GM12878 (cell line): ENCODE measurements around the gene NR1I2.

Experiments
- CHD1 ChIP-seq: IDR thresholded peaks from 2 replicates; pipeline ENCODE4 v1.6.1; 2012; ENCODE audit warnings: low read depth, low read length, improper control_type of control experiment
- DPF2 ChIP-seq: fragments of 450-650 bp; IDR thresholded peaks from 2 replicates; pipeline ENCODE4 v1.6.1; 2017; ENCODE audit warnings: mild to moderate bottlenecking
- EZH2 ChIP-seq: IDR thresholded peaks from 2 replicates; pipeline ENCODE4 v1.6.1; 2012; ENCODE audit warnings: low read depth, mild to moderate bottlenecking, control low read depth, inconsistent platforms, low read length, borderline replicate concordance; ENCODE audit not compliant: control insufficient read depth
- FOS ChIP-seq: IDR thresholded peaks from 3 replicates; pipeline ENCODE4 v1.6.1; 2011; ENCODE audit warnings: borderline replicate concordance; ENCODE audit not compliant: insufficient read length; ENCODE audit errors: extremely low read depth
- HCFC1 ChIP-seq: fragments of 150-350 bp; IDR thresholded peaks from 2 replicates; pipeline ENCODE4 v1.6.1; 2014; ENCODE audit warnings: low read length
- KAT2A ChIP-seq: conservative IDR thresholded peaks from 2 replicates; pipeline ENCODE4 v1.6.1; 2011; ENCODE audit warnings: low read depth, low read length; ENCODE audit not compliant: control insufficient read depth
- KDM1A ChIP-seq: fragments of 200-600 bp; sonication (generic); IDR thresholded peaks from 2 replicates; pipeline ENCODE4 v1.6.1; 2016; ENCODE audit warnings: borderline replicate concordance
- NRF1 ChIP-seq: conservative IDR thresholded peaks from 2 replicates; pipeline ENCODE4 v1.6.1; 2011; ENCODE audit warnings: mild to moderate bottlenecking, low read depth, low read length, improper control_type of control experiment
- PBX3 ChIP-seq: IDR thresholded peaks from 2 replicates; pipeline ENCODE4 v1.6.1; 2011; ENCODE audit warnings: mild to moderate bottlenecking, low read depth, low read length, moderate library complexity; ENCODE audit not compliant: insufficient replicate concordance
- POLR2AphosphoS2 ChIP-seq: IDR thresholded peaks from 2 replicates; pipeline ENCODE4 v1.6.1; 2011; ENCODE audit warnings: low read depth, mild to moderate bottlenecking, low read length, improper control_type of control experiment, moderate library complexity
- TF ChIP-seq, protein P1 (sequence below): IDR thresholded peaks from 2 replicates; pipeline ENCODE4 v1.6.1; 2012; ENCODE audit warnings: mild to moderate bottlenecking, low read depth, low read length

GRCh38 chr3:119768668-119769393, 13.1 kb upstream of the NR1I2 start:
- no peak for TF ChIP-seq POLR2AphosphoS2
- no peak for TF ChIP-seq KDM1A
- no peak for TF ChIP-seq FOS
- TF ChIP-seq KAT2A, result no peak
- no peak for TF ChIP-seq EZH2
- no peak for TF ChIP-seq CHD1
- no peak for TF ChIP-seq PBX3
- TF ChIP-seq, protein P1, sequence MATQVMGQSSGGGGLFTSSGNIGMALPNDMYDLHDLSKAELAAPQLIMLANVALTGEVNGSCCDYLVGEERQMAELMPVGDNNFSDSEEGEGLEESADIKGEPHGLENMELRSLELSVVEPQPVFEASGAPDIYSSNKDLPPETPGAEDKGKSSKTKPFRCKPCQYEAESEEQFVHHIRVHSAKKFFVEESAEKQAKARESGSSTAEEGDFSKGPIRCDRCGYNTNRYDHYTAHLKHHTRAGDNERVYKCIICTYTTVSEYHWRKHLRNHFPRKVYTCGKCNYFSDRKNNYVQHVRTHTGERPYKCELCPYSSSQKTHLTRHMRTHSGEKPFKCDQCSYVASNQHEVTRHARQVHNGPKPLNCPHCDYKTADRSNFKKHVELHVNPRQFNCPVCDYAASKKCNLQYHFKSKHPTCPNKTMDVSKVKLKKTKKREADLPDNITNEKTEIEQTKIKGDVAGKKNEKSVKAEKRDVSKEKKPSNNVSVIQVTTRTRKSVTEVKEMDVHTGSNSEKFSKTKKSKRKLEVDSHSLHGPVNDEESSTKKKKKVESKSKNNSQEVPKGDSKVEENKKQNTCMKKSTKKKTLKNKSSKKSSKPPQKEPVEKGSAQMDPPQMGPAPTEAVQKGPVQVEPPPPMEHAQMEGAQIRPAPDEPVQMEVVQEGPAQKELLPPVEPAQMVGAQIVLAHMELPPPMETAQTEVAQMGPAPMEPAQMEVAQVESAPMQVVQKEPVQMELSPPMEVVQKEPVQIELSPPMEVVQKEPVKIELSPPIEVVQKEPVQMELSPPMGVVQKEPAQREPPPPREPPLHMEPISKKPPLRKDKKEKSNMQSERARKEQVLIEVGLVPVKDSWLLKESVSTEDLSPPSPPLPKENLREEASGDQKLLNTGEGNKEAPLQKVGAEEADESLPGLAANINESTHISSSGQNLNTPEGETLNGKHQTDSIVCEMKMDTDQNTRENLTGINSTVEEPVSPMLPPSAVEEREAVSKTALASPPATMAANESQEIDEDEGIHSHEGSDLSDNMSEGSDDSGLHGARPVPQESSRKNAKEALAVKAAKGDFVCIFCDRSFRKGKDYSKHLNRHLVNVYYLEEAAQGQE, result no peak
- no peak for TF ChIP-seq HCFC1
- TF ChIP-seq DPF2, result no peak
- no peak for TF ChIP-seq NRF1
